ENCODE data around the gene MALAT1. TPM values are rescaled to one million over a fixed set of nuclear protein-coding genes. Genes with fewer than 3 reads are reported as not detected.
A peak's percentile ranks its signal among the peaks of the same experiment; 100 is the strongest.

The MALAT1 gene
- total and polyA plus RNA-seq, 10 of the 15 experiments (the other 5 are each of a cell fraction or from before 2014, with no cell fraction given): 448 to 8,160 (median 2,019) TPM

DNA sequence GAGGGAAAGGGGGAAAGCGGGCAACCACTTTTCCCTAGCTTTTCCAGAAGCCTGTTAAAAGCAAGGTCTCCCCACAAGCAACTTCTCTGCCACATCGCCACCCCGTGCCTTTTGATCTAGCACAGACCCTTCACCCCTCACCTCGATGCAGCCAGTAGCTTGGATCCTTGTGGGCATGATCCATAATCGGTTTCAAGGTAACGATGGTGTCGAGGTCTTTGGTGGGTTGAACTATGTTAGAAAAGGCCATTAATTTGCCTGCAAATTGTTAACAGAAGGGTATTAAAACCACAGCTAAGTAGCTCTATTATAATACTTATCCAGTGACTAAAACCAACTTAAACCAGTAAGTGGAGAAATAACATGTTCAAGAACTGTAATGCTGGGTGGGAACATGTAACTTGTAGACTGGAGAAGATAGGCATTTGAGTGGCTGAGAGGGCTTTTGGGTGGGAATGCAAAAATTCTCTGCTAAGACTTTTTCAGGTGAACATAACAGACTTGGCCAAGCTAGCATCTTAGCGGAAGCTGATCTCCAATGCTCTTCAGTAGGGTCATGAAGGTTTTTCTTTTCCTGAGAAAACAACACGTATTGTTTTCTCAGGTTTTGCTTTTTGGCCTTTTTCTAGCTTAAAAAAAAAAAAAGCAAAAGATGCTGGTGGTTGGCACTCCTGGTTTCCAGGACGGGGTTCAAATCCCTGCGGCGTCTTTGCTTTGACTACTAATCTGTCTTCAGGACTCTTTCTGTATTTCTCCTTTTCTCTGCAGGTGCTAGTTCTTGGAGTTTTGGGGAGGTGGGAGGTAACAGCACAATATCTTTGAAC is 6.8 kb downstream of the MALAT1 start:
- Histone ChIP-seq H3K27me3 (replicated peaks in 1 of 2; ENCODE audit: control insufficient read depth in 2 of 2, insufficient read depth in 2 of 2, low read length in 1 of 2) (no peaks in the 10 kb centered on the region), H3K9me3 (replicated peaks; ENCODE audit: control insufficient read depth, insufficient read depth, low read length) (no peaks in the 10 kb centered on the region), H3K4me2 (ENCODE audit: control insufficient read depth, insufficient read depth) (peak overlapping the region; percentile 87), H3K36me3 (ENCODE audit: control insufficient read depth in 2 of 2, insufficient read depth in 2 of 2, low read length in 1 of 2) (peaks cover 6 to 36% of the 10 kb centered on the region in 2 experiments), H3K4me1 (ENCODE audit: control insufficient read depth, insufficient read depth, low read length) (peaks cover 10% of the 10 kb centered on the region; the same call in 1 of the 2 replicates), H3K4me3 (peak overlapping the region; percentile 98), H4K20me1 (ENCODE audit: control insufficient read depth, insufficient read depth) (peaks cover 15% of the 10 kb centered on the region), H3K9ac (ENCODE audit: control insufficient read depth, insufficient read depth, low read length) (peak overlapping the region; percentile 100), H2AFZ (ENCODE audit: control insufficient read depth, low read depth, low read length) (no peak overlapping the region), H3K27ac (ENCODE audit: control insufficient read depth, insufficient read depth) (peak overlapping the region; percentile 28; the same call in 1 of the 2 replicates), H3K79me2 (ENCODE audit: control insufficient read depth, insufficient read depth, low read length) (peaks cover 62% of the 10 kb centered on the region)
- SMC1A ChIA-PET (ENCODE audit: uncharacterized antibody, unreplicated experiment): interaction anchor here (1.5 to 19.3 kb wide), 5 partner anchors 13 to 88 kb away, joined by 4 to 481 read pairs (median 131); partner anchors contain the start of gene MALAT1
- DNase-seq (ENCODE audit: low read depth, low spot score) (no peak), FAIRE-seq (no peak), ATAC-seq (no peak)
- intact Hi-C loops (cut with micrococcal nuclease; ENCODE audit: unreplicated experiment): loop anchor here (2.0 kb wide), 1 partner anchor 35 kb away; no protein-coding TSS in a partner anchor
- in situ Hi-C loops (cut with MboI): loop anchor here (5.0 kb wide), 1 partner anchor 88 kb away; no protein-coding TSS in a partner anchor
- CTCF ChIA-PET: interaction anchor here (0.5 to 27.9 kb wide), 9 partner anchors 10 to 325 kb away, joined by 3 to 728 read pairs (median 3); partner anchors contain the start of genes DPF2, FRMD8, MALAT1 and NEAT1
- RAD21 ChIA-PET (ENCODE audit: unreplicated experiment): interaction anchor here (1.3 to 11.3 kb wide), 8 partner anchors 9 to 87 kb away, joined by 3 to 179 read pairs (median 14); partner anchors contain the start of gene NEAT1
- no TSS peak for BruUV-seq (replicated peaks)
- POLR2A ChIA-PET: interaction anchor here (0.6 to 10.3 kb wide), 16 partner anchors 12 to 123 kb away, joined by 3 to 192 read pairs (median 4); partner anchors contain the start of genes MALAT1, NEAT1, SCYL1 and SLC25A45
- WGBS (ENCODE audit: insufficient coverage, insufficient replicate concordance, low lambda C conversion rate, missing lambda C conversion rate): 9% methylated on average over 12 of the region's 12 CpGs
- no peak; the same call in 1 of the 2 replicates for TF ChIP-seq ZBTB11 (CRISPR knock-in tag; IDR thresholded peaks at IDR 0.05)
- TF ChIP-seq, protein P1, sequence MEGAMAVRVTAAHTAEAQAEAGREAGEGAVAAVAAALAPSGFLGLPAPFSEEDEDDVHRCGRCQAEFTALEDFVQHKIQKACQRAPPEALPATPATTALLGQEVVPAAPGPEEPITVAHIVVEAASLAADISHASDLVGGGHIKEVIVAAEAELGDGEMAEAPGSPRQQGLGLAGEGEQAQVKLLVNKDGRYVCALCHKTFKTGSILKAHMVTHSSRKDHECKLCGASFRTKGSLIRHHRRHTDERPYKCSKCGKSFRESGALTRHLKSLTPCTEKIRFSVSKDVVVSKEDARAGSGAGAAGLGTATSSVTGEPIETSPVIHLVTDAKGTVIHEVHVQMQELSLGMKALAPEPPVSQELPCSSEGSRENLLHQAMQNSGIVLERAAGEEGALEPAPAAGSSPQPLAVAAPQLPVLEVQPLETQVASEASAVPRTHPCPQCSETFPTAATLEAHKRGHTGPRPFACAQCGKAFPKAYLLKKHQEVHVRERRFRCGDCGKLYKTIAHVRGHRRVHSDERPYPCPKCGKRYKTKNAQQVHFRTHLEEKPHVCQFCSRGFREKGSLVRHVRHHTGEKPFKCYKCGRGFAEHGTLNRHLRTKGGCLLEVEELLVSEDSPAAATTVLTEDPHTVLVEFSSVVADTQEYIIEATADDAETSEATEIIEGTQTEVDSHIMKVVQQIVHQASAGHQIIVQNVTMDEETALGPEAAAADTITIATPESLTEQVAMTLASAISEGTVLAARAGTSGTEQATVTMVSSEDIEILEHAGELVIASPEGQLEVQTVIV (IDR thresholded peaks at IDR 0.05; ENCODE audit: borderline replicate concordance, partially characterized antibody): no peak
- TF ChIP-seq IKZF1 (conservative IDR thresholded peaks at IDR 0.05): no peak
- TF ChIP-seq, protein P2, sequence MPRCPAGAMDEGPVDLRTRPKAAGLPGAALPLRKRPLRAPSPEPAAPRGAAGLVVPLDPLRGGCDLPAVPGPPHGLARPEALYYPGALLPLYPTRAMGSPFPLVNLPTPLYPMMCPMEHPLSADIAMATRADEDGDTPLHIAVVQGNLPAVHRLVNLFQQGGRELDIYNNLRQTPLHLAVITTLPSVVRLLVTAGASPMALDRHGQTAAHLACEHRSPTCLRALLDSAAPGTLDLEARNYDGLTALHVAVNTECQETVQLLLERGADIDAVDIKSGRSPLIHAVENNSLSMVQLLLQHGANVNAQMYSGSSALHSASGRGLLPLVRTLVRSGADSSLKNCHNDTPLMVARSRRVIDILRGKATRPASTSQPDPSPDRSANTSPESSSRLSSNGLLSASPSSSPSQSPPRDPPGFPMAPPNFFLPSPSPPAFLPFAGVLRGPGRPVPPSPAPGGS (IDR thresholded peaks at IDR 0.05; ENCODE audit: borderline replicate concordance, insufficient read depth, low read depth, low read length, poor library complexity, severe bottlenecking): no peak
- TF ChIP-seq, protein P3, sequence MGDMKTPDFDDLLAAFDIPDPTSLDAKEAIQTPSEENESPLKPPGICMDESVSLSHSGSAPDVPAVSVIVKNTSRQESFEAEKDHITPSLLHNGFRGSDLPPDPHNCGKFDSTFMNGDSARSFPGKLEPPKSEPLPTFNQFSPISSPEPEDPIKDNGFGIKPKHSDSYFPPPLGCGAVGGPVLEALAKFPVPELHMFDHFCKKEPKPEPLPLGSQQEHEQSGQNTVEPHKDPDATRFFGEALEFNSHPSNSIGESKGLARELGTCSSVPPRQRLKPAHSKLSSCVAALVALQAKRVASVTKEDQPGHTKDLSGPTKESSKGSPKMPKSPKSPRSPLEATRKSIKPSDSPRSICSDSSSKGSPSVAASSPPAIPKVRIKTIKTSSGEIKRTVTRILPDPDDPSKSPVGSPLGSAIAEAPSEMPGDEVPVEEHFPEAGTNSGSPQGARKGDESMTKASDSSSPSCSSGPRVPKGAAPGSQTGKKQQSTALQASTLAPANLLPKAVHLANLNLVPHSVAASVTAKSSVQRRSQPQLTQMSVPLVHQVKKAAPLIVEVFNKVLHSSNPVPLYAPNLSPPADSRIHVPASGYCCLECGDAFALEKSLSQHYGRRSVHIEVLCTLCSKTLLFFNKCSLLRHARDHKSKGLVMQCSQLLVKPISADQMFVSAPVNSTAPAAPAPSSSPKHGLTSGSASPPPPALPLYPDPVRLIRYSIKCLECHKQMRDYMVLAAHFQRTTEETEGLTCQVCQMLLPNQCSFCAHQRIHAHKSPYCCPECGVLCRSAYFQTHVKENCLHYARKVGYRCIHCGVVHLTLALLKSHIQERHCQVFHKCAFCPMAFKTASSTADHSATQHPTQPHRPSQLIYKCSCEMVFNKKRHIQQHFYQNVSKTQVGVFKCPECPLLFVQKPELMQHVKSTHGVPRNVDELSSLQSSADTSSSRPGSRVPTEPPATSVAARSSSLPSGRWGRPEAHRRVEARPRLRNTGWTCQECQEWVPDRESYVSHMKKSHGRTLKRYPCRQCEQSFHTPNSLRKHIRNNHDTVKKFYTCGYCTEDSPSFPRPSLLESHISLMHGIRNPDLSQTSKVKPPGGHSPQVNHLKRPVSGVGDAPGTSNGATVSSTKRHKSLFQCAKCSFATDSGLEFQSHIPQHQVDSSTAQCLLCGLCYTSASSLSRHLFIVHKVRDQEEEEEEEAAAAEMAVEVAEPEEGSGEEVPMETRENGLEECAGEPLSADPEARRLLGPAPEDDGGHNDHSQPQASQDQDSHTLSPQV (IDR thresholded peaks at IDR 0.05): no peak

Measured in GM12878 (cell line).